K562 (cell line): Measurements from ENCODE around the gene GRIN2D. TPM values are rescaled to one million over a fixed set of nuclear protein-coding genes. Genes with fewer than 3 reads are reported as not detected.

ENCODE experiments used
- ESRRA ChIP-seq: fragments of 450-650 bp; IDR thresholded peaks from 2 replicates; pipeline ENCODE4 v1.6.1; 2014; ENCODE audit warnings: low read depth, mild to moderate bottlenecking, moderate library complexity, borderline replicate concordance
- HDAC1 ChIP-seq, 2 experiments: fragments of 450-650 bp; IDR thresholded peaks; 2 replicates each; pipeline ENCODE4 v1.6.1; 2016 to 2017; ENCODE audit warnings: inconsistent platforms in 1 of 2, mild to moderate bottlenecking in 1 of 2, moderate library complexity in 1 of 2
- LCOR ChIP-seq: sonication (generic); formaldehyde crosslinking; IDR thresholded peaks from 2 replicates; pipeline ENCODE4 v1.8.0; 2022; ENCODE audit warnings: mild to moderate bottlenecking, missing genetic modification reagents
- NR2C2 ChIP-seq, 2 experiments: fragments of 200-800 bp in 1 of 2; sonication (Bioruptor generic) in 1 of 2; sonication (generic) in 1 of 2; formaldehyde crosslinking in 1 of 2; IDR thresholded peaks; 2 replicates each; pipeline versions ENCODE4 v1.6.1 to v1.8.0; 2016 to 2022; ENCODE audit warnings: mild to moderate bottlenecking in 1 of 2, missing compliant biosample characterization in 1 of 2, missing genetic modification characterization in 1 of 2, missing genetic modification reagents in 1 of 2
- RAD21 ChIP-seq, 2 experiments: fragments of 250-450 bp in 1 of 2; fragments of 450-650 bp in 1 of 2; sonication (Bioruptor Pico) in 1 of 2; formaldehyde crosslinking in 1 of 2; IDR thresholded peaks in 1 of 2; conservative IDR thresholded peaks in 1 of 2; 2 replicates each; pipeline versions ENCODE4 v1.4.0 to v1.8.0; 2020 to 2022; ENCODE audit warnings: mild to moderate bottlenecking in 2 of 2, moderate library complexity in 1 of 2
- SETDB1 ChIP-seq: IDR thresholded peaks from one replicate; pipeline ENCODE4 v1.6.1; 2012; ENCODE audit warnings: low read length, control low read depth, inconsistent platforms
- SNIP1 ChIP-seq: fragments of 450-650 bp; IDR thresholded peaks from 2 replicates; pipeline ENCODE4 v1.7.1; 2017; ENCODE audit warnings: low read depth, mild to moderate bottlenecking
- TAF9B ChIP-seq: fragments of 450-650 bp; IDR thresholded peaks from 2 replicates; pipeline ENCODE4 v1.6.1; 2018; ENCODE audit warnings: mild to moderate bottlenecking; ENCODE audit not compliant: partially characterized antibody
- ZFX ChIP-seq: sonication (generic); formaldehyde crosslinking; IDR thresholded peaks from 2 replicates; pipeline ENCODE4 v1.8.0; 2022; ENCODE audit warnings: mild to moderate bottlenecking, missing genetic modification reagents, moderate library complexity
- ZNF197 ChIP-seq: fragments of 200-800 bp; sonication (Bioruptor generic); IDR thresholded peaks from 2 replicates; pipeline ENCODE4 v1.6.1; 2016; ENCODE audit warnings: low read depth, missing genetic modification characterization, missing compliant biosample characterization
- ZNF224 ChIP-seq: sonication (generic); formaldehyde crosslinking; IDR thresholded peaks from 2 replicates; pipeline ENCODE4 v1.8.0; 2022; ENCODE audit warnings: mild to moderate bottlenecking, missing genetic modification reagents
- ZNF444 ChIP-seq: fragments of 250-450 bp; sonication (Bioruptor Pico); IDR thresholded peaks from 2 replicates; pipeline ENCODE4 v1.4.0; 2020; ENCODE audit warnings: mild to moderate bottlenecking, moderate library complexity
- ZNF589 ChIP-seq: fragments of 200-800 bp; sonication (Bioruptor generic); IDR thresholded peaks from 2 replicates; pipeline ENCODE4 v1.6.1; 2016; ENCODE audit warnings: low read depth, missing genetic modification characterization, missing compliant biosample characterization
- ZNF644 ChIP-seq: fragments of 200-800 bp; sonication (Bioruptor generic); IDR thresholded peaks from 2 replicates; pipeline ENCODE4 v1.6.1; 2016; ENCODE audit warnings: low read depth, missing genetic modification characterization, missing compliant biosample characterization
- ZNF668 ChIP-seq: fragments of 250-450 bp; sonication (Bioruptor Pico); IDR thresholded peaks from 2 replicates; pipeline ENCODE4 v1.8.0; 2022; ENCODE audit warnings: mild to moderate bottlenecking, inconsistent platforms
- ZZZ3 ChIP-seq: fragments of 450-650 bp; IDR thresholded peaks from 2 replicates; pipeline ENCODE4 v1.6.1; 2016; ENCODE audit warnings: antibody characterized with exemption, mild to moderate bottlenecking, moderate library complexity
- polyA plus RNA-seq, 8 experiments: library from polyadenylated mRNA; depleted of rRNA in 4 of 8; stranded (reverse) in 5 of 8; unstranded in 3 of 8; fragments of >200 nt; fragmentation: Nextera tagmentation in 2 of 8; fragmentation: Illumina TruSeq in 1 of 8; extraction: Ambion mirVana in 2 of 8; extraction: Trizol in 1 of 8; gene quantifications; 2 replicates each; pipeline versions ENCODE4 v1.2.1 to v1.2.3, GENCODE V29; 2011 to 2014; ENCODE audit warnings: inconsistent platforms in 1 of 8, missing spikeins in 1 of 8
- total RNA-seq, 7 experiments: library from RNA; depleted of rRNA in 6 of 7; stranded (reverse); fragments of >200 nt in 6 of 7; fragmentation: Illumina TruSeq in 2 of 7; extraction: Trizol in 2 of 7; gene quantifications; 2 replicates each; pipeline versions ENCODE4 v1.2.1 to v1.2.3, GENCODE V29; 2011 to 2021; ENCODE audit warnings: low replicate concordance in 1 of 7
- TF ChIP-seq, protein P1 (sequence below): fragments of 450-650 bp; IDR thresholded peaks from 2 replicates; pipeline ENCODE4 v1.6.1; 2018; ENCODE audit not compliant: partially characterized antibody
- TF ChIP-seq, protein P2 (sequence below): sonication (generic); formaldehyde crosslinking; IDR thresholded peaks from 2 replicates; pipeline ENCODE4 v1.8.0; 2022; ENCODE audit warnings: missing genetic modification reagents, mild to moderate bottlenecking, moderate library complexity, borderline replicate concordance
- TF ChIP-seq, protein P3 (sequence below), 2 experiments: IDR thresholded peaks; 2 replicates each; pipeline ENCODE4 v1.6.1; 2012; ENCODE audit warnings: improper control_type of control experiment in 2 of 2, low read depth in 2 of 2, low read length in 2 of 2, borderline replicate concordance in 1 of 2

GRIN2D gene
- total and polyA plus RNA-seq, 9 of the 15 experiments (the other 6 are each of a cell fraction or from before 2014, with no cell fraction given) = 0.32 to 31.5 (median 1.8) TPM

DNA sequence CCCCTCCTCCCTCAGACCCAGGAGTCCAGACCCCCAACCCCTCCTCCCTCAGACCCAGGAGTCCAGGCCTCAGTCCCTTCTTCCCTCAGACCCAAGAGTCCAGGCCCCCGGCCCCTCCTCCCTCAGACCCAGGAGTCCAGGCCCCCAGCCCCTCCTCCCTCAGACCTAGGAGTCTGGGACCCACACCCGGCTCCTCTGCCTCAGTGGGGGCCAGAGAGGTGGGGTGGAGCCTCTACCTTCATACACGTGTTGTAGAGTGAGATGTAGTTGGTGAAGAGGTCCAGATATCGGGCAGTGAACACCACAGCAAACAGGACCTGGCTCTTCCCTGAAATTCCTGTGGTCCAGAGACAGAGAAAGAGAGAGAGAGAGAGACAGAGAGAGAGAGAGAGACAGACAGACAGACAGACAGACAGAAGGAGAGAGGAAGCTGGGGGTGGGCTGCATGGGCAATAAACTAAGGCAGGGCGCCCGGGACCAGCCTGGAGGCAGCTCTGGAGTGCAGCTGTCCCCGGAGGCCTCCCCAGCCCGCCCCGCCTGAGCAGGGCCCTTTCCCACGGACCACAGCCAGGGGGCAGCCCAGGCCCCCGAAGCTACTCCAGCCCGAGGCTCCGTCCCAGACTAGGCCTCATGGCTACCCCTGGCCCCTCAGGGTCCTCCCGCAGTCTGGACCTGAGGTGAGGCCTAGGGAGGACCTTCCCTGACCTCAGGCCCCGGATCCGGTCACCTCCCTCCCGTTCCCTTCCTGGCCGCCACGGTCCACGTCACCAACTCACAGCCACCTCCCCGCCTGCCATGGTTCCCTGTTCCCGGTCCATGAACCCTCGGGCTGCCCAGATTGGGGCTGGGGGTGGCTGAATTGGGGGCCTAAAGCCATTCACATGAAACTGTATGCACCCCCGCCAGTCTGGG is 3.0 kb upstream of the GRIN2D start (continued):
- TF ChIP-seq, protein P1, sequence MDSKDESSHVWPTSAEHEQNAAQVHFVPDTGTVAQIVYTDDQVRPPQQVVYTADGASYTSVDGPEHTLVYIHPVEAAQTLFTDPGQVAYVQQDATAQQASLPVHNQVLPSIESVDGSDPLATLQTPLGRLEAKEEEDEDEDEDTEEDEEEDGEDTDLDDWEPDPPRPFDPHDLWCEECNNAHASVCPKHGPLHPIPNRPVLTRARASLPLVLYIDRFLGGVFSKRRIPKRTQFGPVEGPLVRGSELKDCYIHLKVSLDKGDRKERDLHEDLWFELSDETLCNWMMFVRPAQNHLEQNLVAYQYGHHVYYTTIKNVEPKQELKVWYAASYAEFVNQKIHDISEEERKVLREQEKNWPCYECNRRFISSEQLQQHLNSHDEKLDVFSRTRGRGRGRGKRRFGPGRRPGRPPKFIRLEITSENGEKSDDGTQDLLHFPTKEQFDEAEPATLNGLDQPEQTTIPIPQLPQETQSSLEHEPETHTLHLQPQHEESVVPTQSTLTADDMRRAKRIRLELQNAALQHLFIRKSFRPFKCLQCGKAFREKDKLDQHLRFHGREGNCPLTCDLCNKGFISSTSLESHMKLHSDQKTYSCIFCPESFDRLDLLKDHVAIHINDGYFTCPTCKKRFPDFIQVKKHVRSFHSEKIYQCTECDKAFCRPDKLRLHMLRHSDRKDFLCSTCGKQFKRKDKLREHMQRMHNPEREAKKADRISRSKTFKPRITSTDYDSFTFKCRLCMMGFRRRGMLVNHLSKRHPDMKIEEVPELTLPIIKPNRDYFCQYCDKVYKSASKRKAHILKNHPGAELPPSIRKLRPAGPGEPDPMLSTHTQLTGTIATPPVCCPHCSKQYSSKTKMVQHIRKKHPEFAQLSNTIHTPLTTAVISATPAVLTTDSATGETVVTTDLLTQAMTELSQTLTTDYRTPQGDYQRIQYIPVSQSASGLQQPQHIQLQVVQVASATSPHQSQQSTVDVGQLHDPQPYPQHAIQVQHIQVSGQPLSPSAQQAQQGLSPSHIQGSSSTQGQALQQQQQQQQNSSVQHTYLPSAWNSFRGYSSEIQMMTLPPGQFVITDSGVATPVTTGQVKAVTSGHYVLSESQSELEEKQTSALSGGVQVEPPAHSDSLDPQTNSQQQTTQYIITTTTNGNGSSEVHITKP = peak; percentile 25
- TF ChIP-seq ESRRA = peak; percentile 40; the same call in 1 of the 2 replicates
- TF ChIP-seq RAD21 (CRISPR knock-in tag; conservative IDR thresholded peaks at IDR 0.05 in 1 of 2, IDR thresholded peaks at IDR 0.05 in 1 of 2) = peak; percentile 37 to 54; a peak in 3 of 4 replicates
- TF ChIP-seq HDAC1 (IDR thresholded peaks at IDR 0.05) = peak in 1 of 2 experiments; percentile 47; a peak in 1 of 4 replicates
- TF ChIP-seq, protein P2, sequence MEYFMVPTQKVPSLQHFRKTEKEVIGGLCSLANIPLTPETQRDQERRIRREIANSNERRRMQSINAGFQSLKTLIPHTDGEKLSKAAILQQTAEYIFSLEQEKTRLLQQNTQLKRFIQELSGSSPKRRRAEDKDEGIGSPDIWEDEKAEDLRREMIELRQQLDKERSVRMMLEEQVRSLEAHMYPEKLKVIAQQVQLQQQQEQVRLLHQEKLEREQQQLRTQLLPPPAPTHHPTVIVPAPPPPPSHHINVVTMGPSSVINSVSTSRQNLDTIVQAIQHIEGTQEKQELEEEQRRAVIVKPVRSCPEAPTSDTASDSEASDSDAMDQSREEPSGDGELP (CRISPR knock-in tag) = peak; percentile 78; the same call in 1 of the 2 replicates
- no peak for TF ChIP-seq ZNF444 (CRISPR knock-in tag)
- TF ChIP-seq ZZZ3 = peak; percentile 92
- no peak for TF ChIP-seq SNIP1
- TF ChIP-seq ZNF668 (CRISPR knock-in tag) = no peak
- no peak for TF ChIP-seq SETDB1
- TF ChIP-seq, protein P3, sequence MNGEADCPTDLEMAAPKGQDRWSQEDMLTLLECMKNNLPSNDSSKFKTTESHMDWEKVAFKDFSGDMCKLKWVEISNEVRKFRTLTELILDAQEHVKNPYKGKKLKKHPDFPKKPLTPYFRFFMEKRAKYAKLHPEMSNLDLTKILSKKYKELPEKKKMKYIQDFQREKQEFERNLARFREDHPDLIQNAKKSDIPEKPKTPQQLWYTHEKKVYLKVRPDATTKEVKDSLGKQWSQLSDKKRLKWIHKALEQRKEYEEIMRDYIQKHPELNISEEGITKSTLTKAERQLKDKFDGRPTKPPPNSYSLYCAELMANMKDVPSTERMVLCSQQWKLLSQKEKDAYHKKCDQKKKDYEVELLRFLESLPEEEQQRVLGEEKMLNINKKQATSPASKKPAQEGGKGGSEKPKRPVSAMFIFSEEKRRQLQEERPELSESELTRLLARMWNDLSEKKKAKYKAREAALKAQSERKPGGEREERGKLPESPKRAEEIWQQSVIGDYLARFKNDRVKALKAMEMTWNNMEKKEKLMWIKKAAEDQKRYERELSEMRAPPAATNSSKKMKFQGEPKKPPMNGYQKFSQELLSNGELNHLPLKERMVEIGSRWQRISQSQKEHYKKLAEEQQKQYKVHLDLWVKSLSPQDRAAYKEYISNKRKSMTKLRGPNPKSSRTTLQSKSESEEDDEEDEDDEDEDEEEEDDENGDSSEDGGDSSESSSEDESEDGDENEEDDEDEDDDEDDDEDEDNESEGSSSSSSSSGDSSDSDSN (IDR thresholded peaks at IDR 0.05; ENCODE audit: borderline replicate concordance in 1 of 2, low read depth in 2 of 2, low read length in 2 of 2) = peak; percentile 100
- no peak for TF ChIP-seq ZNF197 (CRISPR knock-in tag)
- no peak for TF ChIP-seq ZNF224 (CRISPR knock-in tag)
- TF ChIP-seq ZFX (CRISPR knock-in tag) = peak; percentile 100
- TF ChIP-seq TAF9B = no peak
- TF ChIP-seq LCOR (CRISPR knock-in tag) = peak; percentile 85
- TF ChIP-seq ZNF589 (CRISPR knock-in tag) = 0 out of 2 replicates have a peak, but pooled peaks have one; percentile 50
- no peak for TF ChIP-seq NR2C2 (CRISPR knock-in tag; IDR thresholded peaks at IDR 0.05)
- peak; percentile 89 for TF ChIP-seq NR2C2 (tag; IDR thresholded peaks at IDR 0.05)
- no peak for TF ChIP-seq ZNF644 (tag)
